KBM-7 (cell line): ENCODE results near the gene PLEK.
"Not testable (repeated sequence)": the region's sequence is repeated elsewhere in the genome, so short reads cannot be mapped to it uniquely, and the experiment has no call there.

Experiments
- DNase-seq: peaks from one replicate; pipeline ENCODE4 v3.0.0-alpha.2; 2015
- in situ Hi-C: fragments of 300-500 bp; cut with MboI; formaldehyde crosslinking; loops from 2 replicates; pipeline ENCODE4 v1.14.3; 2020; ENCODE audit warnings: low sequenced_read_pairs, low pct_unique_long_range_greater_than_20kb, mixed read lengths

The PLEK gene

DNA sequence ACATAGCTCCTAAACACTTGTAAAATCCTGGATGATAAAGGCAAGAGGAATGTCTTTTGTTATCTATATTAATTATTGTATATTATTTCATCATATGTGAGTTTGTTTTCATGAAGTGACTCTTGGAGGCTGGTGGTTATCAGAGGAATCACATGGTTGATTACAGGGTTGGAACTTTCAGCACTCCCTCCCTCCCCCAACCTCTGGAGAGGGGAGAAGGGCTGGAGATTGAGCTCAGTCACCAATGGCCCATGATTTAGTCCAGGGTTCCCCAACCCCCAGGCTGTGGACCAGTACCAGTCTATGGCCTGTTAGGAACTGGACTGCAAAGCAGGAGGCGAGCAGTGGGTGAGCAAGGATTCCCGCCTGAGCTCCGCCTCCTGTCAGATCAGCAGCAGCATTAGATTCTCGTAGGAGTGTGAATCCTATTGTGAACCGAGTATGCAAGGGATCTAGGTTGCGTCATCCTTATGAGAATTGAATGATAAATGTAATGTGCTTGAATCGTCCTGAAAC lies 64.3 kb downstream of the PLEK start:
- no peak for DNase-seq
- in situ Hi-C loops: no loop called here

DNA sequence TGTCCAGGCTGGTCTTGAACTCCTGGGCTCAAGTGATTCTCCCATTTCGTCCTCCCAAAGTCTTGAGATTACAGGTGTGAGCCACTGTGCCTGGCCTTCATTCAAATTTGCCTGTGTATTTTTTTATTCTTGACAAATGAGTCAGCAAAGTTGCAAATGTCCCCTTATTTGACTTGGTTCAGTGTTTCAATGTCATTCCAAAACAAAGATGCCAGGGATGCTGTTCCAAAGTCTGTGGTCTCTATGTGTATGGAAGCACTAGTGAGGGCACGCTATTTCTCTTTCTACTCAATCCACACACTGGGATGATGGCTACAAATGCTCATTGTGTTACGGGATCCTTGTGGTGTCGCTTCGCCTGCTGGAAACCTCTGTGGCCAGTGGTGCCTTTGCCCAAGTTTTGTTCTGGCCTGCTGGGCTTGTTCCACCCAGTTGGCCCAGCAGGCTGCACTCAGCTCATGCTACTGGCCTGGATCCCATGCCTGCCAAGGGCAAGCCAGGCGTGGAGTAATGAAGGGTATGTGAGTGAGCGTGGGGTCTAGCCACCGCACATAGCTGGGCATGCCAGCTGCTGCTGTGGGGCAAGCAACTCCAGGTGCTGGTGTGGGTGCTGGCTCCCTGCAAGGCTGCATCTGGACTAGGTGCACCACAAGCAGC lies 66.4 kb downstream of the PLEK start:
- no peak for DNase-seq
- in situ Hi-C loops: no loop called here

DNA sequence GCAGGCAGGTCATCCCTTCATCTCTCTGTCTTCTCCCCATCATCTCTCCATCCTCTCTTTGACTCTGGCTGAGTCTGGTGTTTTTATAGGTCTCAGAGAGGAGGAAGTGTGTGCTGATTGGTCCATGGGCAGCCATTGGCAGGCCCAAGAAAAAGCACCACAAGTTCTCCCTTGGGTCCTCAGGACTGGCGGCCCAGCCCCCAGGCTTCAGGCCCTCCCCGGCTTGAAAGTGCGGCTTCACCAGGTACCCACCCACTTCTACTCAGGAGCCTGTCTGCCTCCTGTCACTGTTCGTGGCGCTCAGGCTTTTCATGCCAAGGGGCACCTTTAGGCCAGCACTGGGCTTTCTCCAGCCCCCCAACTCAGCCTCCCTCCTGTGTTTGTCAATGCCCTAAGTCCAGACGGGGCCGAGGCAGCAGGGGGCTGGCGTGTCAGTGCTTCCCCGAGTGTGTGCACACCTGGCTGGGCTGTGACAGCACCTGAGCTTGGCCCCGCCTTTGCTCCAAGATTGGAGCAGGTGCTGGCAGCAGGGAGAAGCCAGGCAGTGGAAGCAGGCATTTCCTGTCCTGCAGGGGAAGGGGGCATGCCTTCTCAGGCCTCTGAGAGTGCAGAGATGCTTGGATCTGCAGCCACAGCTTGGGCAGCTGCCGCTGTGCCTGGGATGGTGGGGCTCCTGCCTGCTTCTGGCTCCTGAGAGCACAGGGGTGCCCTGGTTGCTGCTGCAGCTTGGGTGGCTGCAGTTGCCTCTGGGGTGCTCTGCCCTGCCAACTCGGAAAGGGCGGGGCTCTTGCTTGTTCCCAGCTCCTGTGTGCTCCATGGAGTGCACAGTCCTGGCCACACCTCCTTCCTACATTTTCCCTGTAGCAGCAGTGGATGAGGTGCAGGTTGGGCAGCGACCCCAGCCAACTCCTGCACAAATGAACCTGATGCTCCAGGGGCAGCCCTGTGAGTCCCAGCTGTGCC lies 67.9 kb downstream of the PLEK start:
- in situ Hi-C loops: no loop called here
- DNase-seq: no peak

DNA sequence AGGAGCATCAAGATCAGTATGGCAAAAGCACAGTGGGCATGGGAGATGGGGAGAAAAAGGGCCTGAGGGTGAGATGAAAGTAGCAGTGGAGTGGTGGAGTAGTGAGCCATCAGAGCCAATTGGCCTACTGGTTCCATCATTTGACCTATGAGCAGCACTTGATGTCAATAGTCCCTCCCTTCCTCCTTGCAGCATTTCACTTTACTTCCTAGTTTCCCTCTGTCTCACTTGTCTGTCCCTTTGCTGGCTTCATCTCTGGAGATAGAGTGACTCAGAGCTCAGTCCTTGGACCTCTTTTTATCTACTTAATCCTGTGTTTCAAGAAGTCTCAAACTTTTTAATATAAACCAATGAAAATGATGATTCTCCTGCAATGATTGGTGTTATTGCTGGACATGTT lies 69.9 kb downstream of the PLEK start:
- in situ Hi-C loops: no loop called here
- peak; percentile 49 for DNase-seq

DNA sequence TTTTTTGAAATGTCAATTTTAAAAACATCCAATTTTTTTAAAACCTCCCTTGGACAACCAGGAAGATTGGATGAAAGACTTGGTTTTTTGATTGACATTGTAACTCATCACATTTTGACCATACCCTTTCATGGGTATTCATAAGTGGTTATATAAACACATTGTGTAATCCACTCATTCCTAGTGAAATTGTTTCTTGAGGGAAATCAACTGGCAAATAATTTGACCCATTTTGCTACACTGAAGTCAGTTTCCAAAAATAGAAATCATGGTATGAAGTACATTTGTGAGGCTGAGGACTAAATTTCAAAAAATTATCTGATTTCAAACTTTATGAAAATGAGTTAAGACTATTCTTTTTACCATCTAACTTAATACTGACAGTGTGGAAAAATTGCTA lies 70.5 kb downstream of the PLEK start:
- DNase-seq: no peak
- in situ Hi-C loops: no loop called here

DNA sequence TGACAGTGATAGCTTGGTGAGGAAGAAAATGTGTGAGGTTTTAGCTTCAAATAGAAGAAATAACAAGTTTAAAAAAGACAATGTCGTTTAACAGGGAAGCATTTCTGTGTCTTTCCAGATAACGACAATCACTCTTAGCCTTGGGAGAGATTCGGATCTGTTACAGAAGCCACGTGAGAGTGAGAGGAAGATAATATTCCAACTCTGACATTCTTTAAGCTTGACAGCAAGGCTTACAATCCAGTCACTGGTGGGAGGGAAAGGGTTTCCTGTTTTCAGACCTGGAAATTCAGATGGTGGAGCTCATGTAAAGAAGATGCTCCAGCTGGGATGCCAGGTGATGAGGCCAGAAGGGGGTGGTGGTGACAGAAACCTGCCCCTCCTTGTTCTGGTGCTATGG lies 71.2 kb downstream of the PLEK start:
- in situ Hi-C loops: no loop called here
- no peak for DNase-seq

DNA sequence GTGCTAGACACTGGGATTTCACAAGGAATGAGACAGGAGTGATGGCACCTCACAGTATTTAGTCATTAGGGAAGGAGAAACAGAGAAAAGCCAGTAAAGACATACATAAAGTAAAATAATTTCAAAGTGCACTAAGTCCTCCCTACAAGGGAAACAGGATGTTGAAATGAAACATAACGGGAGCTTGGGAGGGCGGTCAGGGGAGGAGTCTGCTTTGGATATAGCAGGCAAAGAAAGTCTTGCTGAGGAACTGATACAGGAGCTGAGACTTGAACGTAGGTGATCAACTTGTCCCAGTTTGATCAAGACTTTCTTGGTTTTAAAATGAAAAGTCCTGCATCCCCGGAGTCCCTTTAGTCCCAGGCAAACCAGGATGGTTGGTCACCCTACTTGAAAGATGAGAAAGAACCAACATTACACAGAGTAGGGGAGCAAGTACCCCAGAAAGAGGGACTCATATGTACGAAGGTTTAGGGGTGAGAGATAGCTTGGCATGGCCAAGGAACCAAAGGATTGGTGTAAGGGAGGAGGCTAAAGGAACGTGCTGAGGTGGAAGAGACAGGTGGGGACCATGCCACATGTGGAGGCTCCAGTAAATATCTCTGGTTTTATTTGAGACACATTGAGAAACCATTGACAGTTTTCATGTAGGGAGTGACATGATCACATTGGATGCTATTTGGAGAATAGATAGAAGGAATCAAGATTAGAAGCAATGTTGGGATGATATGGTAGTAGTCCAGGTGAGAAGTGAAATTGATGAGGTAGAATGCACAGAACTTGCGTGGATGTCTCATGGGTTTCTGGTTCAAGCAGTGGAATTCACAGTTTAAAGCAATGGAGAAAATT lies 73.6 kb downstream of the PLEK start:
- peak; percentile 42 for DNase-seq
- in situ Hi-C loops: no loop called here

DNA sequence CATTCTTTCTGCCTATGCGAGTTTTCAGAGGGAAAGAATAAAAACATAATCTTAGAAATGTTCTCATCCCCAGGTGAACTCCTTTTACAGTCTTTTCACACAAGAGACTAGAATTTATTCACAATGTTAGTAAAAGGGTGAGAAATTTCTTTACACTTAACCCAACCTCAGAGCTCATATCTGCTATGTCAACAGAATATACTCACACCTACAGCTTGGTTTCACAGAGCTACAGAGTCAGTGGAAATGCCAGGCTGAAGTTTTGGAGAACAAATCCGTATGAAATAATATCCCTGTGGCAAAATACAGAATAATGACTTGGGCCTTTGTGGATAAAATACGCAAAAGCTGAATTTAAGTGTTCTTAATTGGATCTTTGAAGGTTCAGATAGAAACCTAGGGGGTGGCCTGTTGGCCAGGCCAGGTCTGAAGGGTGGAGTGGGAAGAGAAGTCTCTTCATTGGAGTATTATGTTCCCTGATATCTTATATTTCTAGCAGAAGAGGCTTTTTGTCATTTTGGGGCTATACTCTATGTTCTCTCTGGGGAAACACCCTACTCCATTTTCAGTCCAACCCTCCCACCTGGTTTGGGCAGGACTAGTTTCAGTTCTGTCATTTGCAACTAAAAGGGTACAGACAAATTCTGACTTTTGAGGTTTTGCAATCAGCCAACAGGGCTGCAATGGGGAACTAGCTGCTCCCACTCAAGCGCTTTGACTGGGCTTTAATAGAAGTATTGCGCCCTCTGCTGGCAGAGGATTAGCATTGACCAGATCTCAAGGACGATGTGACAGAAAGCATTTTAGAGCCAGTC lies 76.3 kb downstream of the PLEK start:
- in situ Hi-C loops: no loop called here

DNA sequence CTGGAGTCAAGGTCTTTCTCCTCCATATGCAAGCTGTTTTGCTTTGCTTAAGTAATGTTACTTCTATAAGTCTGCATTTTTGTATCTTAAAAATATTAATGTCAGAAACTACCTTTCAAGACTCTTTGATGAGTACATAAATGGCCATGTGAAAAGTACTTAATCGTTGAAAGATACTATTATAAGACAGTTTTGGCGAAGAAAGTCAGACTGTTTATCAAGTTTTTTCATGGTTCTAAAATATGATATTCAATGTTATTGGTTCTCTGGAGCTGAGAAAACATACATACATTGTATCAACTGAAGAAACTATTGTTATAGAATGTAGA lies 76.9 kb downstream of the PLEK start:
- in situ Hi-C loops: no loop called here
- DNase-seq: no peak

More for the DNA sequence above, 76.3 kb downstream of the PLEK start:
- peak; percentile 93 for DNase-seq

DNA sequence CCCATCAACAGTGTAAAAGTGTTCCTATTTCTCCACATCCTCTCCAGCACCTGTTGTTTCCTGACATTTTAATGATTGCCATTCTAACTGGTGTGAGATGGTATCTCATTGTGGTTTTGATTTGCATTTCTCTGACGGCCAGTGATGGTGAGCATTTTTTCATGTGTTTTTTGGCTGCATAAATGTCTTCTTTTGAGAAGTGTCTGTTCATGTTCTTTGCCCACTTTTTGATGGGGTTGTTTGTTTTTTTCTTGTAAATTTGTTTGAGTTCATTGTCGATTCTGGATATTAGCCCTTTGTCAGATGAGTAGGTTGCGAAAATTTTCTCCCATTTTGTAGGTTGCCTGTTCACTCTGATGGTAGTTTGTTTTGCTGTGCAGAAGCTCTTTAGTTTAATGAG lies 81.3 kb downstream of the PLEK start:
- in situ Hi-C loops, DNase-seq: not testable (repeated sequence)
